NK-92 (cell line): ENCODE measurements around the gene SHC4.
"Not testable (repeated sequence)": the region's sequence is repeated elsewhere in the genome, so short reads cannot be mapped to it uniquely, and the experiment has no call there.

Experiments used
- DNase-seq: peaks from one replicate; lab custom pipeline; 2025; ENCODE audit not compliant: unreplicated experiment; lab: John Stamatoyannopoulos, UW

The SHC4 gene

GRCh38 chr15:48925714-48926223 lies 38.0 kb downstream of the SHC4 start:
- DNase-seq = no peak

- no peak for DNase-seq
Measured at GRCh38 chr15:48924528-48925393, 39.0 kb downstream of the SHC4 start.

- no peak for DNase-seq
Measured at GRCh38 chr15:48922046-48922445, 41.7 kb downstream of the SHC4 start.

- no peak for DNase-seq
Measured at GRCh38 chr15:48916721-48917120, 47.0 kb downstream of the SHC4 start.

- no peak for DNase-seq
Measured at GRCh38 chr15:48915861-48916260, 47.9 kb downstream of the SHC4 start.

GRCh38 chr15:48914717-48915116 lies 49.0 kb downstream of the SHC4 start:
- no peak for DNase-seq

GRCh38 chr15:48913141-48913540 lies 50.6 kb downstream of the SHC4 start:
- no peak for DNase-seq

GRCh38 chr15:48910554-48910953 lies 53.2 kb downstream of the SHC4 start:
- not testable (repeated sequence) for DNase-seq

- not testable (repeated sequence) for DNase-seq
Measured at GRCh38 chr15:48909313-48909712, 54.4 kb downstream of the SHC4 start.

- DNase-seq = no peak
Measured at GRCh38 chr15:48905847-48906246, 57.9 kb downstream of the SHC4 start.

- no peak for DNase-seq
Measured at GRCh38 chr15:48905216-48905615, 58.5 kb downstream of the SHC4 start.

- no peak for DNase-seq
Measured at GRCh38 chr15:48904758-48905157, 59.0 kb downstream of the SHC4 start.

- DNase-seq = no peak
Measured at GRCh38 chr15:48899793-48900192, 63.9 kb downstream of the SHC4 start.

GRCh38 chr15:48898446-48898845 lies 65.3 kb downstream of the SHC4 start:
- DNase-seq = no peak

GRCh38 chr15:48898032-48898431 lies 65.7 kb downstream of the SHC4 start:
- no peak for DNase-seq

- DNase-seq = no peak
Measured at GRCh38 chr15:48896869-48897814, 66.6 kb downstream of the SHC4 start.

- no peak for DNase-seq
Measured at GRCh38 chr15:48893311-48893710, 70.4 kb downstream of the SHC4 start.

GRCh38 chr15:48891232-48891765 lies 72.4 kb downstream of the SHC4 start:
- DNase-seq = no peak

GRCh38 chr15:48890375-48890972 lies 73.2 kb downstream of the SHC4 start:
- DNase-seq = no peak

GRCh38 chr15:48889925-48890324 lies 73.8 kb downstream of the SHC4 start:
- DNase-seq = no peak

- no peak for DNase-seq
Measured at GRCh38 chr15:48888836-48889235, 74.9 kb downstream of the SHC4 start.
